Neutrophil (primary cell): Measurements from ENCODE around the gene UGP2.

Experiments used
- H3K27ac ChIP-seq: fragments of 200-600 bp; sonication (generic); 2 replicates; pipeline ENCODE4 v1.5.1; 2016; ENCODE audit warnings: mild to moderate bottlenecking, moderate library complexity
- H3K27me3 ChIP-seq: fragments of 200-600 bp; sonication (generic); 2 replicates; pipeline ENCODE4 v1.6.0; 2016; ENCODE audit warnings: mild to moderate bottlenecking
- H3K36me3 ChIP-seq: fragments of 200-600 bp; sonication (generic); 2 replicates; pipeline ENCODE4 v1.5.1; 2017
- H3K4me1 ChIP-seq, 2 experiments: fragments of 200-600 bp in 1 of 2; sonication (generic) in 1 of 2; 1 replicate in 1 of 2; 2 replicates in 1 of 2; pipeline versions ENCODE4 v1.5.1 to v1.6.1; 2013 to 2016; ENCODE audit warnings: low read depth in 1 of 2, low read length in 1 of 2, mild to moderate bottlenecking in 1 of 2, moderate library complexity in 1 of 2; ENCODE audit not compliant: control insufficient read depth in 1 of 2, insufficient read depth in 1 of 2
- H3K4me3 ChIP-seq, 2 experiments: fragments of 200-600 bp in 1 of 2; sonication (generic) in 1 of 2; 1 replicate in 1 of 2; 2 replicates in 1 of 2; pipeline ENCODE4 v1.5.1; 2013 to 2016; ENCODE audit warnings: low read depth in 1 of 2, low read length in 1 of 2, mild to moderate bottlenecking in 1 of 2, moderate library complexity in 1 of 2
- H3K9me3 ChIP-seq: fragments of 200-600 bp; sonication (generic); 2 replicates; pipeline ENCODE4 v1.5.1; 2016
- CTCF ChIP-seq: fragments of 200-600 bp; sonication (generic); IDR thresholded peaks from 2 replicates; pipeline ENCODE4 v1.5.1; 2016; ENCODE audit warnings: antibody characterized with exemption

Gene UGP2

GRCh38 chr2:63875131-63875527 lies 33.4 kb downstream of the UGP2 start:
- H3K4me1 ChIP-seq = no peaks in the 10 kb centered on the region
- TF ChIP-seq CTCF = no peak
- no peak overlapping the region for H3K4me3 ChIP-seq
- no peaks in the 10 kb centered on the region for H3K27me3 ChIP-seq
- no peaks in the 10 kb centered on the region for H3K9me3 ChIP-seq
- peaks cover 41% of the 10 kb centered on the region for H3K36me3 ChIP-seq
- H3K27ac ChIP-seq = no peak overlapping the region

GRCh38 chr2:63875559-63876245 lies 34.0 kb downstream of the UGP2 start:
- H3K27me3 ChIP-seq = no peaks in the 10 kb centered on the region
- no peak for TF ChIP-seq CTCF
- H3K4me1 ChIP-seq = no peaks in the 10 kb centered on the region
- H3K4me3 ChIP-seq = no peak overlapping the region
- peak overlapping the region; percentile 18 for H3K27ac ChIP-seq
- peaks cover 45% of the 10 kb centered on the region for H3K36me3 ChIP-seq
- no peaks in the 10 kb centered on the region for H3K9me3 ChIP-seq

GRCh38 chr2:63876311-63876710 lies 34.6 kb downstream of the UGP2 start:
- TF ChIP-seq CTCF = no peak
- Histone ChIP-seq H3K9me3 (no peaks in the 10 kb centered on the region), H3K36me3 (peaks cover 49% of the 10 kb centered on the region), H3K4me1 (no peaks in the 10 kb centered on the region), H3K27ac (peak overlapping the region; percentile 18), H3K27me3 (no peaks in the 10 kb centered on the region), H3K4me3 (no peak overlapping the region)

GRCh38 chr2:63878486-63878885 lies 36.8 kb downstream of the UGP2 start:
- no peak for TF ChIP-seq CTCF
- H3K27me3 ChIP-seq = no peaks in the 10 kb centered on the region
- H3K9me3 ChIP-seq = no peaks in the 10 kb centered on the region
- H3K4me1 ChIP-seq = no peaks in the 10 kb centered on the region
- no peak overlapping the region for H3K4me3 ChIP-seq
- no peak overlapping the region for H3K27ac ChIP-seq
- peaks cover 63% of the 10 kb centered on the region for H3K36me3 ChIP-seq

GRCh38 chr2:63879876-63880433 lies 38.3 kb downstream of the UGP2 start:
- Histone ChIP-seq H3K27ac (no peak overlapping the region), H3K27me3 (no peaks in the 10 kb centered on the region), H3K4me1 (no peaks in the 10 kb centered on the region), H3K9me3 (no peaks in the 10 kb centered on the region), H3K4me3 (no peak overlapping the region), H3K36me3 (peaks cover 64% of the 10 kb centered on the region)
- no peak for TF ChIP-seq CTCF
